Neural cell (in vitro differentiated cells): ENCODE results near the gene RNF213. TPM values are rescaled to one million over a fixed set of nuclear protein-coding genes. Genes with fewer than 3 reads are reported as not detected.

Experiments used
- H2AFZ ChIP-seq: fragments of 200-600, 300-800 bp; sonication (generic), shearing (Covaris generic); 2 replicates; pipeline ENCODE4 v1.6.0; 2014; ENCODE audit warnings: low read depth, mild to moderate bottlenecking, antibody characterized with exemption, low read length, moderate library complexity
- H3F3A ChIP-seq: fragments of 200-600 bp; shearing (Covaris generic); 2 replicates; pipeline ENCODE4 v1.6.1; 2016; ENCODE audit warnings: mild to moderate bottlenecking, moderate library complexity, mixed read lengths, antibody characterized with exemption, low read length; ENCODE audit not compliant: insufficient read depth, poor library complexity, severe bottlenecking
- H3K27ac ChIP-seq: fragments of 200-600, 300-800 bp; sonication (generic), shearing (Covaris generic); 2 replicates; pipeline ENCODE4 v1.5.1; 2014; ENCODE audit warnings: mild to moderate bottlenecking, low read length, moderate library complexity
- H3K27me3 ChIP-seq: fragments of 300-800, 200-600 bp; sonication (generic), shearing (Covaris generic); 2 replicates; pipeline ENCODE4 v1.6.0; 2014; ENCODE audit warnings: mild to moderate bottlenecking, low read depth, low read length, moderate library complexity; ENCODE audit not compliant: insufficient read depth
- H3K36me3 ChIP-seq: fragments of 300-800, 200-600 bp; sonication (generic), shearing (Covaris generic); 2 replicates; pipeline ENCODE4 v1.5.1; 2014; ENCODE audit warnings: mild to moderate bottlenecking, antibody characterized with exemption, low read length, moderate library complexity; ENCODE audit not compliant: insufficient read depth
- H3K4me2 ChIP-seq: fragments of 300-800, 200-600 bp; sonication (generic), shearing (Covaris generic); 2 replicates; pipeline ENCODE4 v1.6.0; 2014; ENCODE audit warnings: mild to moderate bottlenecking, low read length
- H3K4me3 ChIP-seq: fragments of 300-800, 200-600 bp; sonication (generic), shearing (Covaris generic); 2 replicates; pipeline ENCODE4 v1.5.1; 2014; ENCODE audit warnings: mild to moderate bottlenecking, low read length, moderate library complexity
- H3K79me2 ChIP-seq: fragments of 200-600 bp; shearing (Covaris generic); replicated peaks from 2 replicates; pipeline ENCODE4 v1.6.0; 2014; ENCODE audit warnings: mild to moderate bottlenecking, low read length, moderate library complexity; ENCODE audit not compliant: insufficient read depth
- H3K9ac ChIP-seq: fragments of 300-800, 200-600 bp; sonication (generic), shearing (Covaris generic); 2 replicates; pipeline ENCODE4 v1.6.1; 2016; ENCODE audit warnings: mild to moderate bottlenecking, low read length, mixed read lengths
- H3K9me2 ChIP-seq: fragments of 200-600 bp; shearing (Covaris generic); 2 replicates; pipeline ENCODE4 v1.6.1; 2016; ENCODE audit warnings: mild to moderate bottlenecking, low read length, mixed read lengths; ENCODE audit not compliant: insufficient read depth
- H3K9me3 ChIP-seq: fragments of 200-600, 300-800 bp; sonication (generic), shearing (Covaris generic); 2 replicates; pipeline ENCODE4 v1.6.1; 2016; ENCODE audit warnings: mild to moderate bottlenecking, mixed run types, low read length, moderate library complexity, mixed read lengths
- H4K20me1 ChIP-seq: fragments of 200-600 bp; shearing (Covaris generic); 2 replicates; pipeline ENCODE4 v1.6.1; 2016; ENCODE audit warnings: mild to moderate bottlenecking, mixed run types; ENCODE audit not compliant: insufficient read depth
- EZH2 ChIP-seq: fragments of 200-600, 300-800 bp; shearing (Covaris generic), sonication (generic); IDR thresholded peaks from 2 replicates; pipeline ENCODE4 v1.6.1; 2014; ENCODE audit warnings: antibody characterized with exemption, low read length, borderline replicate concordance, mild to moderate bottlenecking; ENCODE audit not compliant: insufficient read depth, poor library complexity, severe bottlenecking
- MXI1 ChIP-seq: fragments of 450-650 bp; conservative IDR thresholded peaks from 2 replicates; pipeline ENCODE4 v1.6.1; 2014; ENCODE audit warnings: antibody characterized with exemption, mild to moderate bottlenecking; ENCODE audit not compliant: poor library complexity, severe bottlenecking
- POLR2AphosphoS5 ChIP-seq: IDR thresholded peaks from 2 replicates; pipeline ENCODE4 v1.6.1; 2012
- RAD21 ChIP-seq: fragments of 450-650 bp; conservative IDR thresholded peaks from 2 replicates; pipeline ENCODE4 v1.6.1; 2014; ENCODE audit warnings: antibody characterized with exemption, mild to moderate bottlenecking, moderate library complexity
- SMC3 ChIP-seq: fragments of 450-650 bp; conservative IDR thresholded peaks from 2 replicates; pipeline ENCODE4 v1.6.1; 2014; ENCODE audit warnings: antibody characterized with exemption, mild to moderate bottlenecking, moderate library complexity; ENCODE audit not compliant: poor library complexity
- TAF1 ChIP-seq: IDR thresholded peaks from 2 replicates; pipeline ENCODE4 v1.6.1; 2012; ENCODE audit warnings: low read depth
- polyA plus RNA-seq: library from polyadenylated mRNA; depleted of rRNA; stranded (reverse); fragments of >200 nt; gene quantifications from 2 replicates; pipeline ENCODE4 v1.2.3, GENCODE V29; 2014
- TF ChIP-seq, protein P1 (sequence below): IDR thresholded peaks from 2 replicates; pipeline ENCODE4 v1.6.1; 2012; ENCODE audit warnings: borderline replicate concordance
- TF ChIP-seq, protein P2 (sequence below): fragments of 450-650 bp; IDR thresholded peaks from 2 replicates; pipeline ENCODE4 v1.5.1; 2014; ENCODE audit warnings: antibody characterized with exemption, mild to moderate bottlenecking, moderate library complexity; ENCODE audit not compliant: poor library complexity, severe bottlenecking

The RNF213 gene
- polyA plus RNA-seq, 1 donor from 2014 or later, result 1.5 TPM

DNA sequence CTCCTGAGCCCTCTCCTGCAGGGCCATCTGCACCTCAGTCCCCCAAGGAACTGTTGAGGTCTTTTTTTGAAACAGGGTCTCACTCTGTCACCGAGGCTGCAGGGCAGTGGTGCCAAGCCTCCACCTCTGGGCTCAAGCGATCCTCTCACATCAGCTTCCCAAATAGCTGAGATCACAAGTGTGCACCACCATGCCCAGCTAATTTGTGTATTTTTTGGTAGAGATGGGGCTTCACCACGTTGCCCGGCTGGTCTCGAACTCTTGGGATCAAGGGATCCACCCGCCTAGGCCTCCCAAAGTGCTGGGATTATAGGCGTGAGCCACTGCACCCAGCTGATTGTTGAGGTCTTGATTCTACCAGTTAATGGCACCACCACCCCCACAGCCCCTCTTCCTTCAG is 126.4 kb downstream of the RNF213 start:
- H3K9ac ChIP-seq, result no peak overlapping the region
- H3K36me3 ChIP-seq, result no peaks in the 10 kb centered on the region
- no peak overlapping the region for H3K27ac ChIP-seq
- H3K9me2 ChIP-seq, result no peaks in the 10 kb centered on the region
- H3K4me3 ChIP-seq, result no peak overlapping the region
- no peak overlapping the region for H2AFZ ChIP-seq
- no peak for TF ChIP-seq POLR2AphosphoS5
- TF ChIP-seq RAD21, result no peak
- TF ChIP-seq, protein P1, sequence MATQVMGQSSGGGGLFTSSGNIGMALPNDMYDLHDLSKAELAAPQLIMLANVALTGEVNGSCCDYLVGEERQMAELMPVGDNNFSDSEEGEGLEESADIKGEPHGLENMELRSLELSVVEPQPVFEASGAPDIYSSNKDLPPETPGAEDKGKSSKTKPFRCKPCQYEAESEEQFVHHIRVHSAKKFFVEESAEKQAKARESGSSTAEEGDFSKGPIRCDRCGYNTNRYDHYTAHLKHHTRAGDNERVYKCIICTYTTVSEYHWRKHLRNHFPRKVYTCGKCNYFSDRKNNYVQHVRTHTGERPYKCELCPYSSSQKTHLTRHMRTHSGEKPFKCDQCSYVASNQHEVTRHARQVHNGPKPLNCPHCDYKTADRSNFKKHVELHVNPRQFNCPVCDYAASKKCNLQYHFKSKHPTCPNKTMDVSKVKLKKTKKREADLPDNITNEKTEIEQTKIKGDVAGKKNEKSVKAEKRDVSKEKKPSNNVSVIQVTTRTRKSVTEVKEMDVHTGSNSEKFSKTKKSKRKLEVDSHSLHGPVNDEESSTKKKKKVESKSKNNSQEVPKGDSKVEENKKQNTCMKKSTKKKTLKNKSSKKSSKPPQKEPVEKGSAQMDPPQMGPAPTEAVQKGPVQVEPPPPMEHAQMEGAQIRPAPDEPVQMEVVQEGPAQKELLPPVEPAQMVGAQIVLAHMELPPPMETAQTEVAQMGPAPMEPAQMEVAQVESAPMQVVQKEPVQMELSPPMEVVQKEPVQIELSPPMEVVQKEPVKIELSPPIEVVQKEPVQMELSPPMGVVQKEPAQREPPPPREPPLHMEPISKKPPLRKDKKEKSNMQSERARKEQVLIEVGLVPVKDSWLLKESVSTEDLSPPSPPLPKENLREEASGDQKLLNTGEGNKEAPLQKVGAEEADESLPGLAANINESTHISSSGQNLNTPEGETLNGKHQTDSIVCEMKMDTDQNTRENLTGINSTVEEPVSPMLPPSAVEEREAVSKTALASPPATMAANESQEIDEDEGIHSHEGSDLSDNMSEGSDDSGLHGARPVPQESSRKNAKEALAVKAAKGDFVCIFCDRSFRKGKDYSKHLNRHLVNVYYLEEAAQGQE, result no peak
- H3K79me2 ChIP-seq, result no peaks in the 10 kb centered on the region
- H3K27me3 ChIP-seq, result no peaks in the 10 kb centered on the region
- no peak overlapping the region for H3K4me2 ChIP-seq
- no peaks in the 10 kb centered on the region for H4K20me1 ChIP-seq
- H3F3A ChIP-seq, result no peaks in the 10 kb centered on the region
- H3K9me3 ChIP-seq, result no peaks in the 10 kb centered on the region

DNA sequence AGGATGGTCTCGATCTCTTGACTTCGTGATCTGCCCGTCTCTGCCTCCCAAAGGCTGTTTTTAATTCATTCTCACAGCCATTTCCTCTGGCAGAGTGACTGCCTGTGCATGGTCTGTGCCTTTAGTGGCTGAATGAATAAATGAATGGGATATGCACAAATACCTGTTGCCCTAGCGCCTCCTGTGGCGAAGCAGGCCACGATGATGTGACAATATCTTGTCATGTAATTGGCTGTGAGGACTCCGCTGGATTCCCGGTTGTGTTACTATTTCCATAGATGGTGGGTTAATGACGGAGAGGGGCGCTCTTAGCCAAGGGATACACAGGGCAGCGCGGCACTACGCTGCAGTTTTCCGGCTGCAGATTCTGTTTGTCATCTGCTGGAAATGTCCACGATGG is 127.5 kb downstream of the RNF213 start:
- no peak overlapping the region for H2AFZ ChIP-seq
- H3K4me3 ChIP-seq, result no peak overlapping the region
- no peak overlapping the region for H3K27ac ChIP-seq
- no peaks in the 10 kb centered on the region for H3K9me2 ChIP-seq
- H3K9ac ChIP-seq, result no peak overlapping the region
- no peaks in the 10 kb centered on the region for H3K79me2 ChIP-seq
- H3K27me3 ChIP-seq, result no peaks in the 10 kb centered on the region
- no peak for TF ChIP-seq POLR2AphosphoS5
- TF ChIP-seq, protein P1, result no peak
- TF ChIP-seq MXI1, result no peak
- TF ChIP-seq, protein P2, sequence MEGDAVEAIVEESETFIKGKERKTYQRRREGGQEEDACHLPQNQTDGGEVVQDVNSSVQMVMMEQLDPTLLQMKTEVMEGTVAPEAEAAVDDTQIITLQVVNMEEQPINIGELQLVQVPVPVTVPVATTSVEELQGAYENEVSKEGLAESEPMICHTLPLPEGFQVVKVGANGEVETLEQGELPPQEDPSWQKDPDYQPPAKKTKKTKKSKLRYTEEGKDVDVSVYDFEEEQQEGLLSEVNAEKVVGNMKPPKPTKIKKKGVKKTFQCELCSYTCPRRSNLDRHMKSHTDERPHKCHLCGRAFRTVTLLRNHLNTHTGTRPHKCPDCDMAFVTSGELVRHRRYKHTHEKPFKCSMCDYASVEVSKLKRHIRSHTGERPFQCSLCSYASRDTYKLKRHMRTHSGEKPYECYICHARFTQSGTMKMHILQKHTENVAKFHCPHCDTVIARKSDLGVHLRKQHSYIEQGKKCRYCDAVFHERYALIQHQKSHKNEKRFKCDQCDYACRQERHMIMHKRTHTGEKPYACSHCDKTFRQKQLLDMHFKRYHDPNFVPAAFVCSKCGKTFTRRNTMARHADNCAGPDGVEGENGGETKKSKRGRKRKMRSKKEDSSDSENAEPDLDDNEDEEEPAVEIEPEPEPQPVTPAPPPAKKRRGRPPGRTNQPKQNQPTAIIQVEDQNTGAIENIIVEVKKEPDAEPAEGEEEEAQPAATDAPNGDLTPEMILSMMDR, result no peak
- no peak for TF ChIP-seq SMC3
- no peak for TF ChIP-seq RAD21
- no peak for TF ChIP-seq EZH2
- no peak for TF ChIP-seq TAF1
- no peaks in the 10 kb centered on the region for H3K36me3 ChIP-seq
- no peaks in the 10 kb centered on the region for H4K20me1 ChIP-seq
- no peaks in the 10 kb centered on the region for H3F3A ChIP-seq
- no peak overlapping the region for H3K4me2 ChIP-seq
- no peaks in the 10 kb centered on the region for H3K9me3 ChIP-seq
